Tibial nerve (tissue), 4 donors: ENCODE results near the gene CBY1.

Experiments used
- EP300 ChIP-seq, 2 donors: sonication (generic); formaldehyde crosslinking; IDR thresholded peaks; one replicate each; pipeline ENCODE4 v1.6.1; 2017; ENCODE audit warnings: antibody characterized with exemption in 2 of 2, mild to moderate bottlenecking in 1 of 2
- POLR2A ChIP-seq, 2 donors: fragments of 450-650 bp; IDR thresholded peaks; one replicate each; pipeline ENCODE4 v1.6.1; 2017; ENCODE audit warnings: antibody characterized with exemption in 2 of 2, mild to moderate bottlenecking in 2 of 2, moderate library complexity in 2 of 2
- TF ChIP-seq, protein P1 (sequence below), 5 experiments: fragments of 200-600 bp in 3 of 5; fragments of 450-650 bp in 2 of 5; sonication (generic) in 3 of 5; IDR thresholded peaks; one replicate each; pipeline ENCODE4 v1.5.1; 2016 to 2019; ENCODE audit warnings: antibody characterized with exemption in 5 of 5, mild to moderate bottlenecking in 3 of 5, moderate library complexity in 2 of 5

DNA sequence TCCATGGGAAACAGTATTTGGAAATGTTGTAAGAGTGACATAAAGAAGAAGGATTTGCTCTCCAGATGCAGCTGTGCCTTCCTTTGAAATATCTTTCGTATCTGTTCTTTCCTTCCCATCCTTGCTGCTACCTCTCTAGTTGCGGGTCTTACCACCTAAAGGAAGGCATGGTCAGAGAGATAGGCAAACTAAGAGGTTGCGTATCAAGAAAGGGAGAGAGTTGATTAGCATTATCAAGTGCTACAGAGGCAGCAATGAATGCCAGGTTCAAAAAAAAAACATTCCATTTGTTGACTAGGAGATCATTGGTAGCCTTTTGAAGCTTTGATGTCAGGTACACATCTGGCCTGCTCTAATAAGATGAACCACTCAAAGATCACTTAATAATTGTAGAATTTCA is 53.9 kb downstream of the CBY1 start:
- no peak for TF ChIP-seq EP300 (IDR thresholded peaks at IDR 0.05)
- TF ChIP-seq, protein P1, sequence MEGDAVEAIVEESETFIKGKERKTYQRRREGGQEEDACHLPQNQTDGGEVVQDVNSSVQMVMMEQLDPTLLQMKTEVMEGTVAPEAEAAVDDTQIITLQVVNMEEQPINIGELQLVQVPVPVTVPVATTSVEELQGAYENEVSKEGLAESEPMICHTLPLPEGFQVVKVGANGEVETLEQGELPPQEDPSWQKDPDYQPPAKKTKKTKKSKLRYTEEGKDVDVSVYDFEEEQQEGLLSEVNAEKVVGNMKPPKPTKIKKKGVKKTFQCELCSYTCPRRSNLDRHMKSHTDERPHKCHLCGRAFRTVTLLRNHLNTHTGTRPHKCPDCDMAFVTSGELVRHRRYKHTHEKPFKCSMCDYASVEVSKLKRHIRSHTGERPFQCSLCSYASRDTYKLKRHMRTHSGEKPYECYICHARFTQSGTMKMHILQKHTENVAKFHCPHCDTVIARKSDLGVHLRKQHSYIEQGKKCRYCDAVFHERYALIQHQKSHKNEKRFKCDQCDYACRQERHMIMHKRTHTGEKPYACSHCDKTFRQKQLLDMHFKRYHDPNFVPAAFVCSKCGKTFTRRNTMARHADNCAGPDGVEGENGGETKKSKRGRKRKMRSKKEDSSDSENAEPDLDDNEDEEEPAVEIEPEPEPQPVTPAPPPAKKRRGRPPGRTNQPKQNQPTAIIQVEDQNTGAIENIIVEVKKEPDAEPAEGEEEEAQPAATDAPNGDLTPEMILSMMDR (IDR thresholded peaks at IDR 0.05): no peak
- no peak for TF ChIP-seq POLR2A (IDR thresholded peaks at IDR 0.05)
